H1 (cell line): ENCODE data around the gene GPR68. TPM values are rescaled to one million over a fixed set of nuclear protein-coding genes. Genes with fewer than 3 reads are reported as not detected.

ENCODE experiments used
- CTCF ChIA-PET: fragments of 300-600 bp; sonication (Branson Sonifier 250); formaldehyde crosslinking; loops from one replicate; lab custom pipeline; 2021; ENCODE audit not compliant: partially characterized antibody; lab: Charles Lee
- POLR2A ChIA-PET: fragments of 300-600 bp; sonication (Branson Sonifier 250); formaldehyde crosslinking; loops from one replicate; lab custom pipeline; 2021; ENCODE audit warnings: inconsistent platforms; ENCODE audit not compliant: partially characterized antibody; lab: Charles Lee
- DNase-seq, 2 experiments: peaks; one replicate each; pipeline versions ENCODE4 v3.0.0 to v3.0.0-alpha.2; 2010 to 2022; ENCODE audit warnings: low spot score in 2 of 2, low read depth in 1 of 2, mixed read lengths in 1 of 2
- FAIRE-seq: peaks from 2 replicates; lab custom pipeline; 2011; peaks lifted over from hg19 to GRCh38; lab: Jason Lieb, UNC
- H2AFZ ChIP-seq: 2 replicates; pipeline ENCODE4 v1.8.1; 2012; ENCODE audit warnings: low read length, inconsistent platforms
- H2AK5ac ChIP-seq: 2 replicates; pipeline ENCODE4 v1.6.1; 2013; ENCODE audit warnings: low read depth, low read length
- H2BK120ac ChIP-seq: replicated peaks from 2 replicates; pipeline ENCODE3; 2013; ENCODE audit warnings: low read depth, low read length, inconsistent platforms
- H2BK12ac ChIP-seq: 2 replicates; pipeline ENCODE4 v1.6.1; 2013; ENCODE audit warnings: low read depth, low read length
- H2BK15ac ChIP-seq: 2 replicates; pipeline ENCODE4 v1.6.1; 2013; ENCODE audit warnings: low read length
- H2BK20ac ChIP-seq: 2 replicates; pipeline ENCODE4 v1.6.1; 2013; ENCODE audit warnings: low read length
- H2BK5ac ChIP-seq: 2 replicates; pipeline ENCODE4 v1.6.1; 2013; ENCODE audit warnings: low read depth, low read length
- H3K14ac ChIP-seq: 2 replicates; pipeline ENCODE4 v1.6.1; 2013; ENCODE audit warnings: inconsistent platforms; ENCODE audit not compliant: insufficient read length
- H3K18ac ChIP-seq: 2 replicates; pipeline ENCODE4 v1.6.1; 2013; ENCODE audit warnings: low read length; ENCODE audit errors: extremely low read depth
- H3K23ac ChIP-seq: 2 replicates; pipeline ENCODE4 v1.6.1; 2013; ENCODE audit warnings: inconsistent platforms; ENCODE audit not compliant: insufficient read length
- H3K23me2 ChIP-seq: 2 replicates; pipeline ENCODE4 v1.6.1; 2013; ENCODE audit warnings: low read depth, low read length
- H3K27ac ChIP-seq: 2 replicates; pipeline ENCODE4 v1.6.1; 2011; ENCODE audit warnings: low read depth, low read length, inconsistent platforms
- H3K27me3 ChIP-seq, 4 experiments: replicated peaks in 1 of 4; 1 replicate in 1 of 4; 2 replicates in 3 of 4; pipeline versions ENCODE4 v1.6.1 to v1.8.1; 2011 to 2013; ENCODE audit warnings: low read length in 3 of 4, mild to moderate bottlenecking in 3 of 4, inconsistent platforms in 2 of 4, mixed read lengths in 2 of 4, moderate library complexity in 1 of 4; ENCODE audit not compliant: control insufficient read depth in 3 of 4, insufficient read depth in 3 of 4; ENCODE audit errors: extremely low read depth in 1 of 4
- H3K36me3 ChIP-seq, 4 experiments: 2 replicates each; pipeline versions ENCODE4 v1.6.1 to v1.8.1; 2011 to 2013; ENCODE audit warnings: mild to moderate bottlenecking in 4 of 4, low read length in 3 of 4, moderate library complexity in 2 of 4, control low read depth in 1 of 4, inconsistent platforms in 1 of 4; ENCODE audit not compliant: insufficient read depth in 4 of 4, control insufficient read depth in 2 of 4
- H3K4ac ChIP-seq: replicated peaks from 2 replicates; pipeline ENCODE3; 2013; ENCODE audit warnings: low read length, low read depth, mixed read lengths, inconsistent platforms; ENCODE audit not compliant: insufficient read length
- H3K4me1 ChIP-seq, 4 experiments: replicated peaks in 1 of 4; 1 replicate in 1 of 4; 2 replicates in 3 of 4; pipeline versions ENCODE4 v1.6.1 to v1.8.1; 2011 to 2013; ENCODE audit warnings: low read length in 3 of 4, inconsistent platforms in 2 of 4, mixed read lengths in 1 of 4; ENCODE audit not compliant: insufficient read depth in 4 of 4, control insufficient read depth in 3 of 4
- H3K4me2 ChIP-seq, 2 experiments: 2 replicates each; pipeline versions ENCODE4 v1.6.1 to v1.8.1; 2011 to 2013; ENCODE audit warnings: low read depth in 2 of 2, low read length in 2 of 2, control low read depth in 1 of 2, inconsistent platforms in 1 of 2, mild to moderate bottlenecking in 1 of 2; ENCODE audit not compliant: insufficient read depth in 1 of 2
- H3K4me3 ChIP-seq, 4 experiments: fragments of 200-600, 300-600 bp in 1 of 4; sonication (generic), shearing (Covaris generic), sonication (Bioruptor Twin) in 1 of 4; 2 replicates each; pipeline versions ENCODE4 v1.5.1 to v1.8.1; 2011 to 2016; ENCODE audit warnings: low read length in 4 of 4, low read depth in 3 of 4, control low read depth in 2 of 4, inconsistent platforms in 2 of 4, mild to moderate bottlenecking in 2 of 4, mixed read lengths in 1 of 4, moderate library complexity in 1 of 4; ENCODE audit not compliant: insufficient read depth in 2 of 4; ENCODE audit errors: extremely low read depth in 1 of 4
- H3K56ac ChIP-seq: replicated peaks from 2 replicates; pipeline ENCODE3; 2013; ENCODE audit warnings: low read depth, mild to moderate bottlenecking, mixed read lengths, low read length, inconsistent platforms; ENCODE audit not compliant: insufficient read length
- H3K79me1 ChIP-seq: 2 replicates; pipeline ENCODE4 v1.6.1; 2013; ENCODE audit warnings: low read depth, low read length, control low read depth
- H3K79me2 ChIP-seq, 2 experiments: 2 replicates each; pipeline versions ENCODE4 v1.6.1 to v1.8.1; 2012 to 2013; ENCODE audit warnings: low read length in 2 of 2, mild to moderate bottlenecking in 2 of 2, inconsistent platforms in 1 of 2; ENCODE audit not compliant: insufficient read depth in 2 of 2, control insufficient read depth in 1 of 2
- H3K9ac ChIP-seq, 4 experiments: replicated peaks in 1 of 4; 1 replicate in 1 of 4; 2 replicates in 3 of 4; pipeline versions ENCODE4 v1.6.1 to v1.8.1; 2011 to 2013; ENCODE audit warnings: low read depth in 3 of 4, low read length in 3 of 4, control low read depth in 2 of 4, mild to moderate bottlenecking in 2 of 4, moderate library complexity in 2 of 4, inconsistent platforms in 1 of 4; ENCODE audit errors: extremely low read depth in 1 of 4
- H3K9me3 ChIP-seq, 2 experiments: 2 replicates each; pipeline versions ENCODE4 v1.6.1 to v1.8.1; 2012 to 2013; ENCODE audit warnings: mild to moderate bottlenecking in 2 of 2, moderate library complexity in 2 of 2, control low read depth in 1 of 2, inconsistent platforms in 1 of 2, low read depth in 1 of 2, low read length in 1 of 2, mixed read lengths in 1 of 2; ENCODE audit not compliant: insufficient read depth in 2 of 2
- H4K20me1 ChIP-seq, 2 experiments: replicated peaks in 1 of 2; 2 replicates each; pipeline versions ENCODE3 to v1.8.1; 2011 to 2013; ENCODE audit warnings: inconsistent platforms in 2 of 2, low read length in 2 of 2, mild to moderate bottlenecking in 1 of 2; ENCODE audit not compliant: insufficient read depth in 2 of 2, control insufficient read depth in 1 of 2
- H4K5ac ChIP-seq: 2 replicates; pipeline ENCODE4 v1.6.1; 2013; ENCODE audit warnings: low read length, low read depth, mixed read lengths, inconsistent platforms; ENCODE audit not compliant: insufficient read length
- H4K8ac ChIP-seq: 2 replicates; pipeline ENCODE4 v1.8.0; 2013; ENCODE audit warnings: mild to moderate bottlenecking, moderate library complexity, low read length, inconsistent platforms; ENCODE audit not compliant: insufficient read depth; ENCODE audit errors: extremely low read depth
- H4K91ac ChIP-seq: replicated peaks from 2 replicates; pipeline ENCODE3; 2013; ENCODE audit warnings: low read length, mixed read lengths, inconsistent platforms; ENCODE audit not compliant: insufficient read length
- GTF2F1 ChIP-seq: IDR thresholded peaks from 2 replicates; pipeline ENCODE4 v1.6.1; 2012; ENCODE audit warnings: low read depth, low read length, improper control_type of control experiment, borderline replicate concordance
- NRF1 ChIP-seq: IDR thresholded peaks from 2 replicates; pipeline ENCODE4 v1.6.1; 2011; ENCODE audit warnings: mild to moderate bottlenecking, low read depth, low read length, improper control_type of control experiment
- SP4 ChIP-seq: IDR thresholded peaks from 2 replicates; pipeline ENCODE4 v1.6.1; 2012; ENCODE audit warnings: low read length, inconsistent platforms
- SUZ12 ChIP-seq: fragments of 200-600 bp; sonication (generic); IDR thresholded peaks from 2 replicates; pipeline ENCODE4 v1.6.1; 2012; ENCODE audit warnings: mild to moderate bottlenecking, inconsistent platforms, low read length, moderate library complexity, mixed read lengths
- WGBS, 2 experiments: shearing (Covaris generic) in 1 of 2; methylation state at CpG; one replicate each; pipeline versions ENCODE4 v1.1.6 to v1.1.7; 2013 to 2015; ENCODE audit warnings: low lambda C conversion rate in 2 of 2, mixed read lengths in 2 of 2, inconsistent platforms in 1 of 2, low coverage in 1 of 2, missing lambda C conversion rate in 1 of 2; ENCODE audit not compliant: insufficient replicate concordance in 2 of 2, insufficient coverage in 1 of 2, insufficient read length in 1 of 2; ENCODE audit errors: extremely low coverage in 1 of 2, missing lambda C conversion rate in 1 of 2; 5-methylcytosine and 5-hydroxymethylcytosine counted together
- polyA plus RNA-seq, 7 experiments: library from polyadenylated mRNA; depleted of rRNA in 3 of 7; stranded (reverse) in 5 of 7; unstranded in 2 of 7; fragments of >200 nt in 5 of 7; fragments of 200-250 nt in 2 of 7; gene quantifications; 1 replicate in 5 of 7; 2 replicates in 1 of 7; 4 replicates in 1 of 7; pipeline versions ENCODE4 v1.2.1 to v1.2.3, GENCODE V29; 2011 to 2013; ENCODE audit warnings: missing spikeins in 2 of 7, mixed read lengths in 2 of 7
- total RNA-seq: library from RNA; stranded (reverse); fragmentation: NEBNext Ultra II Directional; extraction: Animal tissue kit (Norgen Biotek cat#: 25700); gene quantifications from 2 replicates; pipeline ENCODE4 v1.2.1, GENCODE V29; 2021

GPR68 gene
- total and polyA plus RNA-seq, 2 of the 8 experiments (the other 6 are each of a cell fraction or from before 2014, with no cell fraction given) = 0.22 to 0.76 TPM

- CTCF ChIA-PET = interaction anchor here (0.6 to 2.1 kb wide), 8 partner anchors 9 to 89 kb away, joined by 3 to 8 read pairs (median 4); no protein-coding TSS in a partner anchor
- Histone ChIP-seq H4K20me1 (no peaks in the 10 kb centered on the region), H3K4me3 (no peak overlapping the region), H2BK120ac (no peak overlapping the region), H3K79me1 (no peaks in the 10 kb centered on the region), H4K5ac (no peak overlapping the region), H4K8ac (no peak overlapping the region), H2BK5ac (no peak overlapping the region), H3K23ac (no peak overlapping the region), H2AFZ (no peak overlapping the region), H3K9ac (no peak overlapping the region), H2BK15ac (no peak overlapping the region), H3K27me3 (no peaks in the 10 kb centered on the region), H3K4me1 (no peaks in the 10 kb centered on the region), H4K91ac (no peak overlapping the region), H3K79me2 (no peaks in the 10 kb centered on the region), H3K23me2 (no peaks in the 10 kb centered on the region), H2BK20ac (no peak overlapping the region), H3K18ac (no peak overlapping the region), H3K4me2 (no peak overlapping the region), H3K36me3 (peaks cover 0 to 20% (median 3%) of the 10 kb centered on the region in 4 experiments; a peak in 5 of 8 replicates), H3K14ac (no peak overlapping the region), H2BK12ac (no peak overlapping the region), H2AK5ac (no peak overlapping the region), H3K4ac (no peak overlapping the region), H3K9me3 (no peaks in the 10 kb centered on the region), H3K56ac (no peak overlapping the region), H3K27ac (no peak overlapping the region)
- DNase-seq (no peak), FAIRE-seq (no peak)
- POLR2A ChIA-PET = no interaction called here
- 84% methylated on average over 1 of the region's 1 CpG; no CpG with 5 or more reads in 1 of the 2 experiments for WGBS, 2 experiments
- TF ChIP-seq GTF2F1 (no peak), SP4 (no peak), NRF1 (no peak), SUZ12 (no peak)
Observed at GRCh38 chr14:91185721-91186120, 58.8 kb downstream of the GPR68 start.
